ENCODE measurements around the gene OR4D1.

DNA sequence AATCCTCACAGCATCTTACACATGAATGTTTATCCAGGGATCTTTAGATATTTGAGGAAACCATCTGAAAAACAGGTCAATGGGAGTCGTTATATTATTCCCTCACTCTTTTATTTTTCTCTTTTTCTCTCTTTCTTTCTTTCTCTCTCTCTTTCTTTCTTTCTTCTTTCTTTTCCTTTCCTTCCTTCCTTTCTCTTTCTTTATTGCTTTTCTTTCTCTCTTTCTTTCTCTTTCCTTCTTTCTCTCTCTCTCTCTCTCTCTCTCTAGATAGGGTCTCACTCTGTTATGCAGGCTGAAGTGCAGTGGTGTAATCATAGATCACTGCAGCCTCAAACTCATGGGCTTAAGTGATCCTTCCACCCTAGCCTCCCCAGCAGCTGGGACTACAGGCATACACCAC, 20.3 kb upstream of the OR4D1 start:
- no peak for TF ChIP-seq POLR2A (IDR thresholded peaks at IDR 0.05; ENCODE audit: control extremely low read depth in 1 of 2, low read depth in 2 of 2, low read length in 2 of 2)
- TF ChIP-seq, protein P1, sequence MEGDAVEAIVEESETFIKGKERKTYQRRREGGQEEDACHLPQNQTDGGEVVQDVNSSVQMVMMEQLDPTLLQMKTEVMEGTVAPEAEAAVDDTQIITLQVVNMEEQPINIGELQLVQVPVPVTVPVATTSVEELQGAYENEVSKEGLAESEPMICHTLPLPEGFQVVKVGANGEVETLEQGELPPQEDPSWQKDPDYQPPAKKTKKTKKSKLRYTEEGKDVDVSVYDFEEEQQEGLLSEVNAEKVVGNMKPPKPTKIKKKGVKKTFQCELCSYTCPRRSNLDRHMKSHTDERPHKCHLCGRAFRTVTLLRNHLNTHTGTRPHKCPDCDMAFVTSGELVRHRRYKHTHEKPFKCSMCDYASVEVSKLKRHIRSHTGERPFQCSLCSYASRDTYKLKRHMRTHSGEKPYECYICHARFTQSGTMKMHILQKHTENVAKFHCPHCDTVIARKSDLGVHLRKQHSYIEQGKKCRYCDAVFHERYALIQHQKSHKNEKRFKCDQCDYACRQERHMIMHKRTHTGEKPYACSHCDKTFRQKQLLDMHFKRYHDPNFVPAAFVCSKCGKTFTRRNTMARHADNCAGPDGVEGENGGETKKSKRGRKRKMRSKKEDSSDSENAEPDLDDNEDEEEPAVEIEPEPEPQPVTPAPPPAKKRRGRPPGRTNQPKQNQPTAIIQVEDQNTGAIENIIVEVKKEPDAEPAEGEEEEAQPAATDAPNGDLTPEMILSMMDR (IDR thresholded peaks at IDR 0.05; ENCODE audit: control extremely low read depth in 1 of 3, insufficient read depth in 1 of 3, low read depth in 1 of 3, low read length in 3 of 3) = no peak
- no peak for TF ChIP-seq PHF8 (conservative IDR thresholded peaks at IDR 0.05; ENCODE audit: low read depth, low read length)
- TF ChIP-seq FOSL1 (IDR thresholded peaks at IDR 0.05; ENCODE audit: insufficient read depth, low read depth, low read length) = no peak
- TF ChIP-seq KDM5A (IDR thresholded peaks at IDR 0.05; ENCODE audit: low read length) = no peak
- no peak for TF ChIP-seq SP2 (IDR thresholded peaks at IDR 0.05; ENCODE audit: low read length)
- no peak for TF ChIP-seq RAD21 (IDR thresholded peaks at IDR 0.05 in 1 of 2, conservative IDR thresholded peaks at IDR 0.05 in 1 of 2; ENCODE audit: low read depth in 2 of 2, low read length in 2 of 2)
- no peak for TF ChIP-seq JUN (IDR thresholded peaks at IDR 0.05; ENCODE audit: low read depth, low read length)
- TF ChIP-seq, protein P2, sequence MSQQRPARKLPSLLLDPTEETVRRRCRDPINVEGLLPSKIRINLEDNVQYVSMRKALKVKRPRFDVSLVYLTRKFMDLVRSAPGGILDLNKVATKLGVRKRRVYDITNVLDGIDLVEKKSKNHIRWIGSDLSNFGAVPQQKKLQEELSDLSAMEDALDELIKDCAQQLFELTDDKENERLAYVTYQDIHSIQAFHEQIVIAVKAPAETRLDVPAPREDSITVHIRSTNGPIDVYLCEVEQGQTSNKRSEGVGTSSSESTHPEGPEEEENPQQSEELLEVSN (IDR thresholded peaks at IDR 0.05) = no peak
- TF ChIP-seq, protein P3, sequence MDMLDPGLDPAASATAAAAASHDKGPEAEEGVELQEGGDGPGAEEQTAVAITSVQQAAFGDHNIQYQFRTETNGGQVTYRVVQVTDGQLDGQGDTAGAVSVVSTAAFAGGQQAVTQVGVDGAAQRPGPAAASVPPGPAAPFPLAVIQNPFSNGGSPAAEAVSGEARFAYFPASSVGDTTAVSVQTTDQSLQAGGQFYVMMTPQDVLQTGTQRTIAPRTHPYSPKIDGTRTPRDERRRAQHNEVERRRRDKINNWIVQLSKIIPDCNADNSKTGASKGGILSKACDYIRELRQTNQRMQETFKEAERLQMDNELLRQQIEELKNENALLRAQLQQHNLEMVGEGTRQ (IDR thresholded peaks at IDR 0.05; ENCODE audit: low read length) = no peak
- TF ChIP-seq EZH2 (IDR thresholded peaks at IDR 0.05; ENCODE audit: low read depth, low read length, severe bottlenecking) = no peak

Measured in H1 (cell line).